ENCODE results near the gene SEMA4D. TPM values are rescaled to one million over a fixed set of nuclear protein-coding genes. Genes with fewer than 3 reads are reported as not detected.

Gene SEMA4D
- total and polyA plus RNA-seq, 2 of the 13 experiments (the other 11 are each of a cell fraction or from before 2014, with no cell fraction given) = 0.13 to 0.16 TPM

- TF ChIP-seq ZNF263 (CRISPR knock-in tag; IDR thresholded peaks at IDR 0.05) (peak; percentile 93), HMG20A (CRISPR knock-in tag; IDR thresholded peaks at IDR 0.05; ENCODE audit: borderline replicate concordance) (no peak), RCOR2 (CRISPR knock-in tag; IDR thresholded peaks at IDR 0.05) (no peak), SMAD1 (CRISPR knock-in tag; IDR thresholded peaks at IDR 0.05; ENCODE audit: borderline replicate concordance, low read depth) (no peak), ZNF335 (CRISPR knock-in tag; IDR thresholded peaks at IDR 0.05) (peak; percentile 61; the same call in 1 of the 2 replicates), LCORL (IDR thresholded peaks at IDR 0.05) (no peak), LCORL (CRISPR knock-in tag; IDR thresholded peaks at IDR 0.05) (no peak), CTCF (CRISPR knock-in tag; IDR thresholded peaks at IDR 0.05) (0 out of 2 replicates have a peak, but pooled peaks have one; percentile 13)
Observed at GRCh38 chr9:89375191-89375760, 122.6 kb downstream of the SEMA4D start (continued).

- H3K79me2 ChIP-seq (ENCODE audit: insufficient read depth, low read length) = no peaks in the 10 kb centered on the region
- no peak overlapping the region for H2AFZ ChIP-seq (ENCODE audit: low read length)
- CTCF ChIA-PET (ENCODE audit: low intra/inter-chr PET ratio, low total read pairs) = no interaction called here
- H3K36me3 ChIP-seq (replicated peaks in 1 of 2; ENCODE audit: control insufficient read depth in 1 of 2, insufficient read depth in 2 of 2, low read length in 2 of 2) = no peaks in the 10 kb centered on the region
- H3K27me3 ChIP-seq (ENCODE audit: control insufficient read depth in 1 of 2, insufficient read depth in 2 of 2, low read length in 2 of 2) = peaks cover 0 to 8% of the 10 kb centered on the region in 2 experiments; a peak in 1 of 5 replicates
- no peak overlapping the region for H3K9ac ChIP-seq (ENCODE audit: insufficient read depth, low read depth, low read length)
- H3K9me3 ChIP-seq (ENCODE audit: low read length) = no peaks in the 10 kb centered on the region
- H3K4me1 ChIP-seq (ENCODE audit: insufficient read depth, low read length) = peaks cover 27% of the 10 kb centered on the region
- in situ Hi-C loops (cut with HindIII; ENCODE audit: extremely low pct_ligation_motif_present, low pct_unique_long_range_greater_than_20kb) = no loop called here
- POLR2A ChIA-PET = no interaction called here
- 93% methylated on average over 3 of the region's 4 CpGs for WGBS (ENCODE audit: low lambda C conversion rate)
- no peak overlapping the region for H3K4me2 ChIP-seq (ENCODE audit: low read depth, low read length)
- FAIRE-seq (no peak), DNase-seq (ENCODE audit: low spot score) (no peak), ATAC-seq (no peak)
- H4K20me1 ChIP-seq (ENCODE audit: insufficient read depth, low read length) = no peaks in the 10 kb centered on the region
- H3K4me3 ChIP-seq (replicated peaks in 1 of 3; ENCODE audit: insufficient read depth in 1 of 3, low read depth in 2 of 3, low read length in 3 of 3) = no peak overlapping the region
- BruUV-seq (replicated peaks) = no TSS peak
- intact Hi-C loops (cut with micrococcal nuclease; ENCODE audit: unreplicated experiment) = no loop called here
- H3K27ac ChIP-seq (ENCODE audit: extremely low read length, insufficient read depth, low read length) = no peak overlapping the region
- no peak for TF ChIP-seq TOE1 (CRISPR knock-in tag; IDR thresholded peaks at IDR 0.05)
- no peak for TF ChIP-seq ZNF639 (CRISPR knock-in tag; conservative IDR thresholded peaks at IDR 0.05)
- TF ChIP-seq PBX2 (CRISPR knock-in tag; IDR thresholded peaks at IDR 0.05) = no peak
- TF ChIP-seq ZNF101 (CRISPR knock-in tag; IDR thresholded peaks at IDR 0.05; ENCODE audit: borderline replicate concordance, low read depth) = no peak
- no peak for TF ChIP-seq PAWR (CRISPR knock-in tag; IDR thresholded peaks at IDR 0.05; ENCODE audit: borderline replicate concordance)
- no peak for TF ChIP-seq LBX2 (CRISPR knock-in tag; IDR thresholded peaks at IDR 0.05; ENCODE audit: borderline replicate concordance)
Observed at GRCh38 chr9:89374176-89374575, 123.7 kb downstream of the SEMA4D start.
